GM12878 (cell line): ENCODE results near the gene ZER1. TPM values are rescaled to one million over a fixed set of nuclear protein-coding genes. Genes with fewer than 3 reads are reported as not detected.

Experiments used
- ATF3 ChIP-seq: IDR thresholded peaks from 2 replicates; pipeline ENCODE4 v1.6.1; 2011; ENCODE audit warnings: low read depth, mild to moderate bottlenecking, low read length, moderate library complexity, borderline replicate concordance; ENCODE audit errors: extremely low read depth
- BCL11A ChIP-seq: IDR thresholded peaks from 2 replicates; pipeline ENCODE4 v1.6.1; 2011; ENCODE audit warnings: low read depth, low read length
- BMI1 ChIP-seq: fragments of 450-650 bp; IDR thresholded peaks from 2 replicates; pipeline ENCODE4 v1.6.1; 2016; ENCODE audit warnings: mild to moderate bottlenecking, moderate library complexity, borderline replicate concordance
- CBFB ChIP-seq: IDR thresholded peaks from 2 replicates; pipeline ENCODE4 v1.6.1; 2016; ENCODE audit warnings: antibody characterized with exemption, low read depth
- CEBPZ ChIP-seq: fragments of 150-350 bp; IDR thresholded peaks from 2 replicates; pipeline ENCODE4 v1.6.1; 2016; ENCODE audit warnings: low read depth, low read length
- CTCF ChIP-seq, 3 experiments: IDR thresholded peaks in 2 of 3; conservative IDR thresholded peaks in 1 of 3; 2 replicates each; pipeline ENCODE4 v1.5.1; 2011; ENCODE audit warnings: low read depth in 3 of 3, low read length in 3 of 3, mild to moderate bottlenecking in 3 of 3, control low read depth in 2 of 3, moderate library complexity in 2 of 3, inconsistent platforms in 1 of 3, mixed read lengths in 1 of 3; ENCODE audit not compliant: control insufficient read depth in 2 of 3, insufficient read depth in 1 of 3; ENCODE audit errors: extremely low read depth in 1 of 3
- EP300 ChIP-seq, 2 experiments: fragments of 150-350 bp in 1 of 2; IDR thresholded peaks; 2 replicates each; pipeline ENCODE4 v1.6.1; 2011 to 2012; ENCODE audit warnings: low read depth in 2 of 2, low read length in 2 of 2, borderline replicate concordance in 1 of 2, improper control_type of control experiment in 1 of 2, inconsistent platforms in 1 of 2; ENCODE audit not compliant: control insufficient read depth in 1 of 2
- HCFC1 ChIP-seq: fragments of 150-350 bp; IDR thresholded peaks from 2 replicates; pipeline ENCODE4 v1.6.1; 2014; ENCODE audit warnings: low read length
- MAX ChIP-seq: IDR thresholded peaks from 2 replicates; pipeline ENCODE4 v1.6.1; 2012; ENCODE audit warnings: low read depth, low read length, improper control_type of control experiment
- MEF2A ChIP-seq: IDR thresholded peaks from 2 replicates; pipeline ENCODE4 v1.6.1; 2011; ENCODE audit warnings: low read depth, mild to moderate bottlenecking, low read length, moderate library complexity; ENCODE audit not compliant: insufficient read depth
- MTA3 ChIP-seq: IDR thresholded peaks from 2 replicates; pipeline ENCODE4 v1.6.1; 2012; ENCODE audit warnings: low read length, inconsistent platforms, borderline replicate concordance
- MYB ChIP-seq: fragments of 150-350 bp; IDR thresholded peaks from 2 replicates; pipeline ENCODE4 v1.6.1; 2014; ENCODE audit warnings: mild to moderate bottlenecking, low read depth, low read length, borderline replicate concordance
- NFXL1 ChIP-seq: fragments of 450-650 bp; IDR thresholded peaks from 2 replicates; pipeline ENCODE4 v1.6.1; 2017; ENCODE audit warnings: antibody characterized with exemption, mild to moderate bottlenecking, borderline replicate concordance
- RCOR1 ChIP-seq: conservative IDR thresholded peaks from 2 replicates; pipeline ENCODE4 v1.6.1; 2012; ENCODE audit warnings: low read depth, low read length, improper control_type of control experiment
- SIN3A ChIP-seq: IDR thresholded peaks from 2 replicates; pipeline ENCODE4 v1.6.1; 2012; ENCODE audit warnings: low read depth, low read length, improper control_type of control experiment
- SMAD1 ChIP-seq: fragments of 450-650 bp; IDR thresholded peaks from 2 replicates; pipeline ENCODE4 v1.6.1; 2018; ENCODE audit warnings: mild to moderate bottlenecking, low read depth; ENCODE audit not compliant: partially characterized antibody
- SMC3 ChIP-seq: IDR thresholded peaks from 2 replicates; pipeline ENCODE4 v1.6.1; 2011; ENCODE audit warnings: low read length, improper control_type of control experiment, borderline replicate concordance
- SRF ChIP-seq, 2 experiments: IDR thresholded peaks; 2 replicates each; pipeline ENCODE4 v1.6.1; 2011; ENCODE audit warnings: low read depth in 2 of 2, low read length in 2 of 2, mild to moderate bottlenecking in 1 of 2, moderate library complexity in 1 of 2
- TARDBP ChIP-seq: IDR thresholded peaks from 2 replicates; pipeline ENCODE4 v1.6.1; 2016; ENCODE audit warnings: borderline replicate concordance
- YY1 ChIP-seq: IDR thresholded peaks from 2 replicates; pipeline ENCODE4 v1.6.1; 2011; ENCODE audit warnings: low read depth, mild to moderate bottlenecking, low read length
- ZBED1 ChIP-seq: IDR thresholded peaks from 2 replicates; pipeline ENCODE4 v1.6.1; 2016; ENCODE audit warnings: borderline replicate concordance
- ZBTB33 ChIP-seq: fragments of 450-650 bp; IDR thresholded peaks from 2 replicates; pipeline ENCODE4 v1.6.1; 2017; ENCODE audit warnings: mild to moderate bottlenecking
- polyA plus RNA-seq, 11 experiments: library from polyadenylated mRNA; depleted of rRNA in 4 of 11; unstranded in 6 of 11; stranded (reverse) in 5 of 11; fragments of >200 nt; fragmentation: Nextera tagmentation in 4 of 11; fragmentation: Illumina TruSeq in 1 of 11; extraction: Ambion mirVana in 4 of 11; extraction: Trizol in 1 of 11; gene quantifications; 1 replicate in 1 of 11; 2 replicates in 10 of 11; pipeline versions ENCODE4 v1.2.1 to v1.2.3, GENCODE V29; 2011 to 2016; ENCODE audit warnings: inconsistent platforms in 2 of 11, missing spikeins in 2 of 11, low read depth in 1 of 11
- total RNA-seq, 4 experiments: library from RNA; depleted of rRNA in 3 of 4; stranded (reverse); fragments of >200 nt in 3 of 4; fragmentation: Illumina TruSeq in 1 of 4; extraction: Trizol in 1 of 4; gene quantifications; 2 replicates each; pipeline versions ENCODE4 v1.2.1 to v1.2.3, GENCODE V29; 2013 to 2021

ZER1 gene
- total and polyA plus RNA-seq, 10 of the 15 experiments (the other 5 are each of a cell fraction or from before 2014, with no cell fraction given) = 0.32 to 16.9 (median 7.9) TPM

- TF ChIP-seq HCFC1 (no peak; the same call in 1 of the 2 replicates), CTCF (IDR thresholded peaks at IDR 0.05 in 2 of 3, conservative IDR thresholded peaks at IDR 0.05 in 1 of 3; ENCODE audit: control insufficient read depth in 2 of 3, extremely low read depth in 1 of 3, insufficient read depth in 1 of 3, low read depth in 3 of 3, low read length in 3 of 3) (no peak), SIN3A (no peak), MYB (no peak), CEBPZ (no peak), CBFB (0 out of 2 replicates have a peak, but pooled peaks have one; percentile 61), SMC3 (no peak), SMAD1 (peak; percentile 78), BCL11A (no peak), YY1 (peak; percentile 76; the same call in 1 of the 2 replicates), MEF2A (no peak), ZBED1 (peak; percentile 43; the same call in 1 of the 2 replicates), BMI1 (no peak), MAX (peak; percentile 80), MTA3 (no peak), EP300 (IDR thresholded peaks at IDR 0.05; ENCODE audit: borderline replicate concordance in 1 of 2, control insufficient read depth in 1 of 2, low read depth in 2 of 2, low read length in 2 of 2) (no peak), NFXL1 (no peak), SRF (IDR thresholded peaks at IDR 0.05; ENCODE audit: low read depth in 2 of 2, low read length in 2 of 2) (no peak), RCOR1 (no peak), ATF3 (peak; percentile 55; the same call in 1 of the 2 replicates), ZBTB33 (no peak), TARDBP (no peak)
Observed at GRCh38 chr9:128684325-128685199, 87.2 kb downstream of the ZER1 start (continued).
